Mononuclear cell (primary cell): ENCODE results near the gene EMP2. TPM values are rescaled to one million over a fixed set of nuclear protein-coding genes. Genes with fewer than 3 reads are reported as not detected.

Source experiments
- H3K27me3 ChIP-seq: 2 replicates; pipeline ENCODE4 v1.6.0; 2011; ENCODE audit warnings: low read length, control low read depth; ENCODE audit not compliant: insufficient read depth
- H3K4me1 ChIP-seq: 2 replicates; pipeline ENCODE4 v1.5.1; 2011; ENCODE audit warnings: mild to moderate bottlenecking, low read length, control low read depth; ENCODE audit not compliant: insufficient read depth
- H3K4me3 ChIP-seq: 2 replicates; pipeline ENCODE4 v1.5.1; 2011; ENCODE audit warnings: mild to moderate bottlenecking, low read length, moderate library complexity
- H3K9me3 ChIP-seq: 2 replicates; pipeline ENCODE4 v1.5.1; 2011; ENCODE audit warnings: low read depth, mild to moderate bottlenecking, control low read depth, low read length
- total RNA-seq: library from RNA; depleted of rRNA; stranded (reverse); fragments of >200 nt; gene quantifications from one replicate; pipeline ENCODE4 v1.2.3, GENCODE V29; 2012

Gene EMP2
- total RNA-seq, 1 donor = 0.10 TPM

- H3K9me3 ChIP-seq = peaks cover 6% of the 10 kb centered on the region
- H3K4me1 ChIP-seq = no peaks in the 10 kb centered on the region
- H3K4me3 ChIP-seq = no peak overlapping the region
- no peaks in the 10 kb centered on the region for H3K27me3 ChIP-seq
Observed at GRCh38 chr16:10490141-10490540, 90.3 kb downstream of the EMP2 start.

- Histone ChIP-seq H3K9me3 (no peaks in the 10 kb centered on the region), H3K4me1 (no peaks in the 10 kb centered on the region), H3K4me3 (no peak overlapping the region), H3K27me3 (no peaks in the 10 kb centered on the region)
Observed at GRCh38 chr16:10485698-10486382, 94.6 kb downstream of the EMP2 start.

- H3K4me3 ChIP-seq = no peak overlapping the region
- no peaks in the 10 kb centered on the region for H3K9me3 ChIP-seq
- H3K27me3 ChIP-seq = no peaks in the 10 kb centered on the region
- no peaks in the 10 kb centered on the region for H3K4me1 ChIP-seq
Observed at GRCh38 chr16:10485159-10485558, 95.2 kb downstream of the EMP2 start.

- no peaks in the 10 kb centered on the region for H3K27me3 ChIP-seq
- H3K4me1 ChIP-seq = no peaks in the 10 kb centered on the region
- no peaks in the 10 kb centered on the region for H3K9me3 ChIP-seq
- H3K4me3 ChIP-seq = no peak overlapping the region
Observed at GRCh38 chr16:10480151-10480550, 100.2 kb downstream of the EMP2 start.

Other genes starting within 250 kb of the EMP2 start
- 133 TPM for gene ATF7IP2, start 194.5 kb downstream of the EMP2 start, total RNA-seq
- not detected for gene TEKT5, start 114.3 kb upstream of the EMP2 start, total RNA-seq
- gene NUBP1, start 163.2 kb upstream of the EMP2 start, total RNA-seq = 22.8 TPM
- gene TVP23A, start 238.2 kb upstream of the EMP2 start, total RNA-seq = not detected